ENCODE measurements around the gene ZNF367. TPM values are rescaled to one million over a fixed set of nuclear protein-coding genes. Genes with fewer than 3 reads are reported as not detected.

Gene ZNF367
- total and polyA plus RNA-seq, 2 experiments from 2014 or later: 0.89 to 2.5 TPM

DNA sequence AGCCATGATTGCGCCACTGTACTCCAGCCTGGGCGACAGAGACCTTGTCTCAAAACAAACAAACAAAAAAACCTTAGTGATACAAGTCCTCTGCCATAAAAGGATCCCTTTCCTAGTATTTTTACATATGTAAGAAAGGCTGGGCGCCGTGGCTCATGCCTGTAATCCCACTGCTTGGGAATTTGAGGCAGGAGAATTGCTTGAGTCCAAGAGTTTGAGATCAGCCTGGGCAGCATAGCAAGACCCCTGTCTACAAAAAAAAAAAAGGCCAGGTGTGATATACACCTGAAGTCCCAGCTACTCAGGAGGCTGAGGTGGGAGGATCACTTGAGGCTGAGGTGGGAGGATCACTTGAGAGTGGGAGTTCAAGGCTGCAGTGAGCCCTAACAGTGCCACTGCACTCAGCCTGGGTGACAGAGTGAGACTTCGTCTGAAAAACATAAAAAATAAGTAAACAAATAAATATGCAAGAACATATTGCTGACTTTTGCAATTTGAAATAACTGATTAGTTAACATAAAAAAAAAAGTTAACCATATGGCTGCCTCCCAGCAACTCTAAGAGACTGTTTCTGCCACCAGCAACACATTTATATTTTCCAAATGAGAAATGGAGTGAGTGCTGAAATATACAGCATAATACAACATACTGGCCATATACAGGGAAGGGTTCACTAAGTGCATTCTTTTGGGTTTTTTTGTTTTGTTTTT is 6.9 kb downstream of the ZNF367 start:
- DNase-seq (ENCODE audit: low read depth in 1 of 2, low spot score in 1 of 2): no peak
- no peaks in the 10 kb centered on the region for H3K36me3 ChIP-seq
- no peaks in the 10 kb centered on the region for H3K27me3 ChIP-seq
- no peaks in the 10 kb centered on the region for H3K9me3 ChIP-seq (ENCODE audit: low read depth)
- no peak overlapping the region for H3K4me3 ChIP-seq
- no peaks in the 10 kb centered on the region for H3K4me1 ChIP-seq (ENCODE audit: low read depth)
- TF ChIP-seq CTCF (IDR thresholded peaks at IDR 0.05; ENCODE audit: low read depth, low read length): no peak
- H3K27ac ChIP-seq: no peak overlapping the region

- Histone ChIP-seq H3K9me3 (ENCODE audit: low read depth) (no peaks in the 10 kb centered on the region), H3K4me1 (ENCODE audit: low read depth) (no peaks in the 10 kb centered on the region), H3K4me3 (no peak overlapping the region), H3K27me3 (no peaks in the 10 kb centered on the region), H3K27ac (no peak overlapping the region), H3K36me3 (no peaks in the 10 kb centered on the region)
- no peak for DNase-seq (ENCODE audit: low read depth in 1 of 2, low spot score in 1 of 2)
- TF ChIP-seq CTCF (IDR thresholded peaks at IDR 0.05; ENCODE audit: low read depth, low read length): no peak
Measured at GRCh38 chr9:96408409-96409280, 9.5 kb downstream of the ZNF367 start.

DNA sequence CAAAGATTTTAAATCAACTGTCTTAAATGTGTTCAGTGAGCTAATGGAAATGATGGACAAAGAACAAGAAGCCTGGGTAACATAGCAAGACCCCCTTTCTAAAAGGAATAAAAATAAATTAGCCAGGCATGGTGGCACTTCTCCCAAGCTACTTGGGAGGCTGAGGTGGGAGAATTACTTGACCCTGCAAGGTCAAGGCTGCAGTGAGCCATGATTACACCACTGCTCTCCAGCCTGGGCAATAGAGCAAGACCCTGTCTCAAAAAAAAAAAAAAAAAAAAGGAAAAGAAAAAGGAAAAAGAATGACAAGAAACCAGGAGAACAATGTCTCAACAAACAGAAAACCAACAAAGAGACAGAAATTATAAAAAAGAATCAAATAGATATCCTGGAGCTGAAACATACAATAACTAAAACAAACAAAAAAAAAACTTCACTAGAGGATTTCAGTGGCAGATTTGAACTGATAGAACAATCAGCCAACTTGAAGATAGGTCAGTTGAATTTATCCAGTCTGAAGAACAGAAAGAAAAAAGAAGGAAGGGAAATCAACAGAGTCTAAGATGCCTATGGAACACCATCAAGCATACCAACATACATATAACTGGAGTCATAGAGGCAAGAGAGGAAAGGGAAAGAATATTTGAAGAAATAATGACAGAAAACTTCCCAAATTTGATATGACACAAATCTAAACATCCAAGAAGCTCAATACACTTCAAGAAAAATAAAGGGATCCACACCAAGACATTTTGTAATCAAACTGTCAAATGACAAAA is 17.8 kb downstream of the ZNF367 start:
- Histone ChIP-seq H3K9me3 (ENCODE audit: low read depth) (no peaks in the 10 kb centered on the region), H3K27ac (no peak overlapping the region), H3K4me3 (no peak overlapping the region), H3K36me3 (no peaks in the 10 kb centered on the region), H3K27me3 (no peaks in the 10 kb centered on the region), H3K4me1 (ENCODE audit: low read depth) (no peaks in the 10 kb centered on the region)
- no peak for DNase-seq (ENCODE audit: low read depth in 1 of 2, low spot score in 1 of 2)
- TF ChIP-seq CTCF (IDR thresholded peaks at IDR 0.05; ENCODE audit: low read depth, low read length): no peak

- Histone ChIP-seq H3K4me1 (ENCODE audit: low read depth) (no peaks in the 10 kb centered on the region), H3K4me3 (no peak overlapping the region), H3K9me3 (ENCODE audit: low read depth) (no peaks in the 10 kb centered on the region), H3K27me3 (no peaks in the 10 kb centered on the region), H3K36me3 (no peaks in the 10 kb centered on the region), H3K27ac (no peak overlapping the region)
- no peak for DNase-seq (ENCODE audit: low read depth in 1 of 2, low spot score in 1 of 2)
- no peak for TF ChIP-seq CTCF (IDR thresholded peaks at IDR 0.05; ENCODE audit: low read depth, low read length)
Measured at GRCh38 chr9:96399325-96399633, 18.9 kb downstream of the ZNF367 start.

- no peak overlapping the region for H3K4me3 ChIP-seq
Measured at GRCh38 chr9:96398582-96399324, 19.4 kb downstream of the ZNF367 start.

More at GRCh38 chr9:96398582-96399324, 19.4 kb downstream of the ZNF367 start:
- Histone ChIP-seq H3K27ac (peak overlapping the region; percentile 59), H3K9me3 (ENCODE audit: low read depth) (no peaks in the 10 kb centered on the region), H3K36me3 (no peaks in the 10 kb centered on the region), H3K4me1 (ENCODE audit: low read depth) (no peaks in the 10 kb centered on the region), H3K27me3 (no peaks in the 10 kb centered on the region)
- DNase-seq (ENCODE audit: low read depth in 1 of 2, low spot score in 1 of 2): no peak
- TF ChIP-seq CTCF (IDR thresholded peaks at IDR 0.05; ENCODE audit: low read depth, low read length): no peak
